SHP77 (cell line): ENCODE results near the gene ACER2.
"Not testable (repeated sequence)": the region's sequence is repeated elsewhere in the genome, so short reads cannot be mapped to it uniquely, and the experiment has no call there.

ENCODE experiments used
- DNase-seq, 2 experiments: peaks; one replicate each; lab custom pipeline; 2025; lab: John Stamatoyannopoulos, UW

The ACER2 gene

DNA sequence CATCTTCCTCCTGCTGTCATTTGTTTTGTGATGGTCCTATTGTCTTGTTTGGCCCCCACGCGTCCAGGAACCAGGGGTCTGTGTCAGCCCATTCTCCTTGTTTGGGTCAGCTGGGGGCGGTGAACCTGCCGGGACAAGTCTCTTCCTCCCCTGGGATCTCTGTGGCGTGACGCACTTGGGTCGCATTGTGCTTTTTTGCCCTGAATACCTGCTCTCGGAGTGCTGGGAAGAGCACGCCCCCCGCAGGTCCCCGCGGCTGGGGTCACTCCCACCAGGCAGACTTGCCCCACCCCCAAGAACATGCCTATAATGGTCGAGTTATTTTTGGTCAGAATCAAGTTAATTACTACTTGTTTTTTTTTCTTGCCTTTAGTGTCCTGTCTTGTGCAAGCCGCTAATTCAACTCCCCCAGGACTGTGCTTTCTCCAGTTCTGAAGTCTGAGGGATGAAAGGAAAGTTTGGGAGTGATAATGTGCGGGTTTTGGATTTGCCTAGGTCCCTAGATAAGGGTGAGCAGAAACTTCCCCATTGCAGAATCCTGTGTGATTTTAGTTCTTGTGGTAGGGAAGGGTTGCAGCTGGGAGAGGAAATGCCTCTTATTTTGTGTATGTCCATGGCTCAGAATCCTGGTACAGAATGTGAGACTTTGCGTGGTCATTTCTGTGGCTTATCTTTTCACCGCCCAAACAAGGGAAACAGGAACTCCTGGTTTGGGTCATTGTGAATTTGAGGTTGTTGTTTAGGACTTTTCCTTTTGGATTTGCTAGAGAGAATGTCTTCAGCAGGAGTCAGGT lies 789 bp downstream of the ACER2 start:
- peak in 1 of 2 experiments; percentile 2 for DNase-seq

DNA sequence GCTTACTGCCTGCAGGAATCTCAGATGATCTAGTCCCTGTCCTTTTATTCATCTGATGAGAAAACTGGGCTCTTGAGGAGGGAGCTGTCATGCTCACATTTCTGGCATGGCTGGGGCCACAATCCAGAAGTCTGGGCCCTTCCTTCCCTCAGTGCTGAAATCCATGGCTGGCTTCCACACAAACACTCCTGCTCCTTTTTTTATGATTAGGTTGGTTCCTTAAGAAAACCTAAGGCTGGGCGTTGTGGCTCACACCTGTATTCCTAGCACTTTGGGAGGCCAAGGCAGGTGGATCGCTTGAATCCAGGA lies 1.3 kb downstream of the ACER2 start:
- DNase-seq, result no peak

DNA sequence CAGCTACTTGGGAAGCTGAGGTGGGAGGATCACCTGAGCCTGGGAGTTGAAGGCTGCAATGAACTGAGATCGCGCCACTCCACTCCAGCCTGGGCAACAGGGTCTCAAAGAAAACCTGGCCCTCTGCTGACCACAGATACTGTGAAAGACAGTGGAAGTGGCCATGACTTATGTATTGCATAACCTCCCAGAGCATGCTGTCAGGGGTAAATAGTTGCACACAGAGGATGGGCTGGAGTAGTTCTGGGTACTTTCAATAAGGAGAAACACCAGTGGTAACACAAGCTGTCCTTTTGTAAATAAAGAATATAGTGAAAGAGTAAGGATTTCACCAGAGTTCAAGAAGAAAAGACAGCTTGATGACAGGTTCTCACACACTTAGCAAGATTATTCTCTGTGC lies 1.8 kb downstream of the ACER2 start:
- DNase-seq, result no peak

DNA sequence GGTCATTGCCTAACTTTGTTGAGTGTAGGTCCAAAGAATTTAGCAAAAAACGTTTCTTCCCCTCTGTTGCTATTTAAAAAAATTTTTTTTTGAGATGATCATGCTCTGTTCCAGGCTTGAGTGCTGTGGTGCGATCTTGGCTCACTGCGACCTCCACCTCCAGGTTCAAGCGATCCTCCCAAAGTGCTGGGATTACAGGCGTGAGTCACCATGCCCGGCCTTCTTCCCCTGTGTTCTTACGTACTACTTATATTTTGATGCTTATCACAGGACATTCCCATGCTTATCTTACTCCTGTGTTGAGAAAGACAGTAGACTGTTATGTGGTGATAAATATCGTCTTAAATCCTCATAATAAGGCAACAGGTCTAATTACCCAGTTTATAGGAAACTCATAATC lies 2.5 kb downstream of the ACER2 start:
- no peak for DNase-seq

DNA sequence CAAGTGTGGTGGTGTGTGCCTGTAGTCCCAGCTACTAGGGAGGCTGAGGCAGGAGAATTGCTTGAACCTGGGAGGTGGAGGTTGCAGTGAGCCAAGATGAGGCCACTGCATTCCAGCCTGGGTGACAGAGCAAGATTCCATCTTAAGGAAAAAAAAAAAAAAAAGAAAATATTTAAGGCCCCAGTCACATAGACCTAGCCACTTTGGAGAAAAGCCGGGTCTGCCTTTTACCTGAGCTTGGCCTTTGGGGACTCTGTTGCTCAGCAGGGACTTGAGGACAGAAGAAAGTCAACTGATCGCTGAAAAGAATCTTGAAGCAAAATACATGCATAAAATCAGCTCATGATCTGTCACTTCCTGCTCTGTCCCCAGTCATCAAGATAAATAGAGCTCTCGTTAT lies 4.6 kb downstream of the ACER2 start:
- not testable (repeated sequence) for DNase-seq

DNA sequence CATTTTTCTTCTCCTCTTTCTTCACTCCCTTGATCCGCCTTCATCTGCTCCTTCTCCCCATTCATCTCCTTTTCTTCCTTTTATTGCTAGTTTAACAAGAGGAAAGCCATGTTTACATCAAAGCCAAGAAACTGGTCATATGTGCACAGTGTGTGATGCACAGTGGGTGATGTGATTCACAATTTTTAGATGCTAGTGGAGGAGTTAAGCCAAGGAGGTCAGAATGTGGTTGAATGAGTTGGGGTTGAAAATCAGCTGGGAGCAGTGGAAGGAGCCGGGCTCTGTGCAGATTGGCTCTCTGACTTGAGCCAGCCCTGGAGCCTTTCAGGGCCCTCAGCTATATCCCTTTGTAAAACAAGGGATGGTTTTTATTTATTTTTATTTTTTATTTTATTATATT lies 7.3 kb downstream of the ACER2 start:
- no peak for DNase-seq

DNA sequence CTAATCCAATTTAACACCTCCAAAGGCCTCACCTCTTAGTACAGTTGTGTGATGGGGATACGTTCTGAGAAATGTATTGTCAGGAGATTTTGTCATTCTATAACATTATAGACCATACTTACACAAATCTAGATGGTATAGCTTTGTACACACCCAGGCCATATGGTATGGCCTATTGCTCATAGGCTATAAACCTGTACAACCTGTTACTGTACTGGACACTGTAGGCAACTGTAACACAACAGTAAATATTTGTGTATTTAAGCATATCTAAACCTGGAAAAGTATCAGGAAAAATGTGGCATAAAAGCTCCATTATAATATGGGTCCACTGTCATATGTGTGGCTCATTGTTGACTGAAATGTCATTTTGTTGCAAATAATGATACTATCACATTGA lies 12.1 kb downstream of the ACER2 start:
- DNase-seq, result no peak

DNA sequence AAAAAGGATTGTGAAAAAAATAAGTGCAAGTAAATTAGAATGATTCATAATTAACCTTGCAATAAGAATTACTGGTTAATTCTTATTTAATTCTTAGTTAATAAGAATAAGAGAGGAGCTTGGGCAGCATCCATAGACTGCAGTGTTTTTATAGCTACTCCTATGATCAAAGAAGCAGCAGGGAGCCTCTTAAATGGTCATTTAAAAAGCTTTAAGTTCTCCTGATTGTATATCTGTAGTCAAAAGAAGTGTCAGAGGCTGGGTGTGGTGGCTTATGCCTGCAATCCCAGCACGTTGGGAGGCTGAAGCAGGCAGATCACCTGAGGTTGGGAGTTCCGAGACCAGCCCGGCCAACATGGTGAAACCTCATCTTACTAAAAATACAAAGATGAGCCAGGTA lies 14.4 kb downstream of the ACER2 start:
- no peak for DNase-seq

DNA sequence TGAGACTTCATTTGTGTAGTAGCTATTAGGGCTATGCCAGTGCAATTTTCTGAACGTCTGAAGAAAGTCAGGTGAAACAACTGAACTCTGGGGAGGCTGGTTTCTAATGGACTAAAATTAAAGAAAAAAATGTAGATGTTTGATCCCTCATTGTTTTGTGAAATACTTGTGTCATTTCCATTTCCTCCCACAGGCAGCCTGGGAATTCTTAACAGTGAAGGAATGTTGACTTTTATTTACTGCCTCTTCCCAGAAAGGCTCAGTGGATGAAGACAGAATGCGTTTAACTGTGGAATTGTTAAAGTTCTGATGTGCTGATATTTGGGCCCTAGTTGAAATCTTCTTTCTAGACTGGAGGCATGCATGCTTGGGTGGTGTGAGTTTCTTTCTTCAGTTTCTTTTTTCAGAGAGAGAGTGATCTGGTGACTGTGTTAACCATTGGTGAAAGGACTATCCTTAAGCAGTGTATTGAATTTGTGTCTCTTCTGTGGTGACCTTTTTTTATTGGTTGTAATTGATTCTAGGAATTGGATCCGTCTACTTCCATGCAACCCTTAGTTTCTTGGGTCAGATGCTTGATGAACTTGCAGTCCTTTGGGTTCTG lies 15.5 kb downstream of the ACER2 start:
- no peak for DNase-seq

DNA sequence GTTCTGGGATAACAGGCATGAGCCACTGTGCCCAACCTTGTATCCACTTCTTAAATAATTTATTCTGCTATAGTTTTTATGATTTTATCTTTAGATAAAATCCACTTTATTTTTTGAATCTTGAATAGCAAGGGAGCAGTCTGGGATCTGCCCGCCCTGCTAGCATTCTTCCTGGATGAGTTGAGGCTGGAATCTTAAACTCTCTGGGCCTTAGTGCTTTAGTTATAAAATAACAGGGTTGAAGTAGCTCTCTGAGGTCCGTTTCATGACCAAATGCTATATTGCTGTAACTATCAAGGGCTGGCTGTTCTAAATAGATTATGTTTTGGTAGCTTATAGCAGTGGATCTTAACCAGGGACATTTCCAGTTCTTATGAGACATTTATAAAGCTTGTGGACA lies 20.8 kb downstream of the ACER2 start:
- DNase-seq, result no peak

DNA sequence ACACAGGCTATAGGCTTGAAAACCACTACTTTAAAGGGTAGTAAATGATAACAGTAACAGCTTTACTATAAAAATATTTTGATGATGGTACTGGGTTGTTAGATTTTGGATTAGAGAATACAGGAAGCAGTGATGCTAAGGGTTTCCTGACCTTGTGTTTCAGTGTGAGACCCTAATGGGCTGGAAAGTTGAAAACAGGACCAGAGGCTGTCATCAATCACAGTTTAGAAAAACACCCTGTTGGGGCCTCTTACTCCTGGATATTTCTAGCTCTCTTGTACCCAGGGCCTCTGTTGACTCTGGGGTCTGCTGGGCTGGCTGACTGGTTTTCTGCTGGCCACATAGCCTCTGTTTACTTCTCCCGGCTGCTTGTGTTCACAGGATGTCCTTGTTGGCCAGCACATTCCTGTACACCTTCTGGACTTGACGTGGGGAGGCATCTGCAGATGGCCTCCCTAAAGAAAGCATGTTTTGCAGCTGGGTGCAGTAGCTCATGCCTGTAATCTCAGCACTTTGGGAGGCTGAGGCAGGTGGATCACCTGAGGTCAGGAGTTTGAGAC lies 21.5 kb downstream of the ACER2 start:
- DNase-seq, result no peak

DNA sequence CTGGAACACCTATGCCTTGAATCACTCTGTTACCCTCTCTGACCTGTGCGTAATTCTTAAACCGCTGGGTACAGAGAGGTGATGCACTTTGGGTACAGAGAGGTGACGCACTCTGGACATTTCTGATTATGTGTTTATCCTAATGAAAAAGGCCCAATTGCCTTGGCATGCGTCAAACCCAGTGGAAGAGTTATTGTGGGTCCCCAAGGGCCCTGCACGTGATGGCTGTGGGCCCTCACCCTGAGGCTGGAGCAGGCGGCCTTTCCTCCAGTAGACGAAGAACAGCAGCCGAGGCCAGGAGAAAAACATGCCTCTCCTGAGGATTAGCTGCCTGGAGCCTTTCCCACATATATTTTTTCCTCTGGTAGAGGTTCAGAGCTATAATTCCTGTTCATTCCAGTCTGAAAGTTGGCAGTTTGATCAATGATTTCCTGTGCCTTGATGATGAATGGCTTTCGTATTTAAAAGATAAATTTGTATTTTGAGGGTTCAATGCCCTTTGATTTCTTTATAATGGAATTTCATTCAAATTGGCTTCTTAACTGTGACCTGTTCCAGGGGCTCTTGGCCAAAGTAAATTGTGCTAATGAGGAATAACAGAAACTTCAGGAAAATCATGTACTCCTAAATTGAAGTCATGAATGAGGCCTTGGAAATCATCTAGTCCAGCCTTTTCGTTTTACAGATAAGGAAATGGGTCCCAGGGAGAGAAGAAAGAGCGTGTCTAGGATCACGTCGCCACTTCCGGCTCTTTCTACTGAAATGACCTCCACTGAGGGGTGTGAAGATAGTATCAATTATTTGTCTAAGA lies 22.8 kb downstream of the ACER2 start:
- DNase-seq, result no peak

DNA sequence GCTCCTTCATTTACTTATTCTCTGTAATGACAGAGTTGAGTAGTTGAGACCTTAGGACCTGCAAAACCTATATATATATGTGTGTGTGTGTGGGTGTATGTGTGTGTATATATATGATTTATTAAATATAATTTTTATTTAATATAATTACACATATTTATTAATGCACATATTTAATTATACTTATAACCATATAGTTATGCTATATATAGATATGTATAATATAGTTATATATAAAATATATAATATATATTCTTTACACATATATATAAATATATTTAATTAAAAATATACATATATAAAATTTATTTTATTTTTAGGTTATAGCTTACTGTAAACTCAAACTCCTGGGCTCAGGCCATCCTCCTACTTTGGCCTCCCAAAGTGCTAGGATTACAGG lies 23.7 kb downstream of the ACER2 start:
- DNase-seq, result no peak

DNA sequence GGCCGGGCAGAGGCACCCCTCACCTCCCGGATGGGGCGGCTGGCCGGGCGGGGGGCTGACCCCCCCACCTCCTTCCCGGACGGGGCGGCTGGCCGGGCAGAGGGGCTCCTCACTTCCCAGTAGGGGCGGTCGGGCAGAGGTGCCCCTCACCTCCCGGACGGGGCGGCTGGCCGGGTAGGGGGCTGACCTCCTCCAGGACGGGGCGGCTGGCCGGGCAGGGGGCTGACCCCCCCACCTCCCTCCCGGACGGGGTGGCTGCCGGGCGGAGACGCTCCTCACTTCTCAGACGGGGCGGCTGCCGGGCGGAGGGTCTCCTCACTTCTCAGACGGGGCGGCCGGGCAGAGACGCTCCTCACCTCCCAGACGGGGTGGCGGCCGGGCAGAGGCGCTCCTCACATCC lies 24.9 kb downstream of the ACER2 start:
- not testable (repeated sequence) for DNase-seq

DNA sequence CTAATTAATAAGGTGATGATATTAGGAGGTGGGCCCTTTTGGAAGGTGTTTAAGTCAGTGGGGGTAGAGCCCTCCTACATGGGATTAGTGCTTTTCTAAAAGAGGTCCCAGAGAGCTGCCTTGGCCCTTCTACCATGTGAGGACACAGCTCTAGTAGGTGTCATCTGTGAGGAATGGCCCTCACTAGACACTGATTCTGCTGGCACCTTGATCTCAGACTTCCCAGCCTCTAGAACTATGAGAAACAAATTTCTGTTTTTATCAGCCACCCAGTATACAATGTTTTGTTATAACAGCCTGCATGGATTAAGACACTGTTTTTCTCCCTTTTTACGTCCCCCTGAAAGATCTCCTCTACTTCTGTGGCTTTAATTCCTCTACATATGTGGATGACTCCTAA lies 31.6 kb downstream of the ACER2 start:
- no peak for DNase-seq

DNA sequence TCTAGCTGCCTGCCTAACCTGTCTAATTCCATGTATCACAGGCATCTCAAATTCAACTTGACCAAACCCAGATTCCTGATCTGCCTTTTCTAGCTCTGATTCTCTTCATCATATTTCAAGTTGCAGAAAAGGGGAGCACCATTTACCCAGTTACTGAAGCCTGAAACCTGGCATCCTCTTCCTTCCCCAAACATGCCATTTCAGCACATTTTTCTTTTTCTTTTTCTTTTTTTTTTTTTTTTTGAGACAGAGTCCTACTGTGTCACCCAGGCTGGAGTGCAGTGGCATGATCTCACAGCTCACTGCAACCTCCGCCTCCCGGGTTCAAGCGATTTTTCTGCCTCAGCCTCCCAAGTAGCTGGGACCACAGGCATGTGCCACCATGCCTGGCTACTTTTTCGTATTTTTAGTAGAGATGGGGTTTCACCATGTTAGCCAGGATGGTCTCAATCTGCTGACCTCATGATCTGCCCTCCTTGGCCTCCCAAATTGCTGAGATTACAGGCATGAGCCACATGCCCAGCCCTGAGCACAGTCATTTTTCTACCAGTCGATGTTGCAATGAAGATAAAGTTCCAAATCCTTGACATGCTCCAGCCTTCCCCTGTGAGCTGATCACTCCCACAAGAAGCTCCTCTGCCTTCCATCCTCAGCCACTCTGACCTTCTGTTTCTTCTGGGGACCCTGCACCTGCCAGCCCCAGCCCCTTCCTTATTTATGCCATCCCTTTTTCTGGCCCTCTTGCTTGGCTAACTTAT lies 32.2 kb downstream of the ACER2 start:
- DNase-seq, result no peak

DNA sequence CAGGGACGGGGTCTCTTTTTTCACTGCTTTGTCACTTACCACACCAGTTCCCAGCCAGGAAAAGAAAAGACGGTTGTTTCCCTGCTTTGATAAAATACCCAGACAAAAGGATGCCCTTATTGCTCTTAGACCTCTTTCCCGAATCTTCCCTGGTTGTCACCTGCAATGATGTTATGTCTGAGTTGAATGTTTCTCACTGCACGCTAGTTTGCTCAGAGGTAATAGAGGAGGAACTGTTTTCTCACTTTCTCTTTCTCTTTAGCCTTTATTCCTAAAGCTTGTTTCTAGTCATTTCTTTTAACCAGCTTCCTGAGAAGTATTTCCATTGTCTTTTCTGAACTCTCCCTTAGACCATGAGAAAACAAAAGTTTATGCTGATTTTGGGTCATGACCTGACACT lies 32.9 kb downstream of the ACER2 start:
- no peak for DNase-seq

DNA sequence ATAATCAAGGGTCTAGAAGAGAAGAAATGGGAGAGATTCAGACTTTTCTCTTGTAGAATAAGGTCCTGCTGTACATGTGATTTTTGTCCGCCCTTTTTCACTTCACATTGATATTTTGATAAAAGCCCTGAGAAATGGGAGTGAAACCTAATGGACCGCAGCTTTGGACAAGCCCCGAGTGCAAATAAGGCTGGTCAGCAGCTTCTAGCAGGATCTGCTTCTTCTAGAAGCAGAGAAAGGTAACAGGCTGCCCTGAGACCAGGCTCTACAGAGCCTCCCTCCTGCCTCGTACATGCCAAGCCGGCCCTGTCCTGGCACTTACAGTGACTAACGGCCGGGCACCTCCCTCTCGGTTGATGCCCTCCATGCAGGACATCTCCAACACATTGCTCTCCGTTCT lies 33.4 kb downstream of the ACER2 start:
- DNase-seq, result no peak

DNA sequence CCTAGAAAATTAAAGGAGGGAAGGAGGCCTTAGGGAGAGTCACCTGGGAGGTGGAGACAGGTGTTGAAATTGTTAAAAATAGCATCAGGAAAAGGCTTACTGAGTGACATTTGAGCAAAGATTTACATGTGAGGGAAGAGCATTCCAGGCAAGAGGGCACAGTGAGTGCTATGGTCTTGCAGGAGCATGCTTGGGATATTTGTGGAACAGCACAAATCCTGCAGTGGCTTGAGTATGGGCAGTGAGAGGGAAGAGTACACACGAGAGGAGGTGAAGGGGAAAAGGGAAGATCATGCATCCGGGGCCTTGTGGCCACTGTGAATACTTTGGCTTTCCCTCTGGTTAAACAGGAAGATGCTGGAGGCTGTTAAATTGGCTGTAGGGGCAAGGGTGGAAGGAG lies 36.6 kb downstream of the ACER2 start:
- no peak for DNase-seq

DNA sequence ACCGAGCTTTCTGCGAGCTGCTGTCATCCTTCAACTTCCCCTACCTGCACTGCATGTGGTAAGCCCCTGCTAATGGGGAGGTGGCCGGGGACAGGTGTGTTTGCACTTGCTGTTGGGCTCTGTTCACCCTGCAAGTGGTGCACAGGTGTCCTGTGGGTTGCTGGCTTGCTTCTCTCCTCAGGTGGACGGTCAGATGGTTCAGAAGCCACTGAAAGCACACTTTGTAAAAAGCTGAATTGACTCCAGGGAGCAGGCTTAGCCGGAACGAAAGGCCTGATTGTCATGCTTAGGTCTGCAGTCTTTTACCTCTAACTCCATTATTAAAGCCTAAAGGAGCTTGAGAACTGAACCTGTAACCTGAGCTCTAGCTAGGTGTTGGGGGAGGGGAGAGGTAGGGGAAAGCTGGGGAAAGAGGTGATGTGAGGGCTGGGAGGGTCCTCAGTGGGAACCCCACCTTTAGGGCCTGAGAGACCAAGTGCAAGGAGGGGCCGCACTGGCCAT lies 37.6 kb downstream of the ACER2 start:
- no peak for DNase-seq

DNA sequence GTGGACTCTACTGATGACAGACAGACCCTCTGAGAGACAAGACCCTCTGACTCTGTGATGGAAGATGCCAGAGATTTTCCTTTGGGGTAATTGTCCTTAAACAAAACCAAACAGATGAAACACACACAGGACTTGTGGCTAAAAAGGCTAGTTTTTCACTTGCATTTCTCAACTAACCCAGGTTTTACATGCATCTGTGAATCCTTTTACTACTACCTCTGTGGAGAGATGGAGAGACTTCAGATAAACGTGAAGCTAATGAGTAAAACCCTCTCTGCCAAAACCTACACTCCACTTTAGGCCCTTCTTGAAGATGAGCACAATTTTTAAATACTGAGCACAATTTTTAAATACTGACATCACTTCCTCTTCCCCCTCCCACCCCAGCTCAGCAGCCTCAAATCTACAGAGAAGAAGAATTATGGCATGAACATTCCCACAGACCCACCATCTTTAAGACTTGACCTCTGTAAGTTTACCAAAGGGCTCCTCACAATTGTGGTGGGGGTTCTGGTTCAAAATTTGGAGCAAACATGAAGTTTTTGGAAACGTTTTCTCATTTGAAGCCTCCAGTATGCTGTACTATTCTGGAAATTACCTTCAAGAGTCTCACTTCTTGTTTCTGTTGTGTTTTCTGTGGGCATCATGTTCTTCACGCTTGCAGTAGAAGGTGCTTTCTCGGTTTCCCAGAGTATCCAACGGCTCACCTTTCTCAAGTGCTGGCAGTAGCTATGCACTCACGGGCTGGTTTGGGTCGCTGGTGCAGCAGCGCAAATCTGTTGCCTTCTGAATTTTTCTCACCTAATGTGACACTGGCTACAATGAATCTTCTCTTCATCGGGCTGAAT lies 42.7 kb downstream of the ACER2 start:
- no peak for DNase-seq
